GM21360 (cell line): ENCODE data around the gene C2orf78.
A peak's percentile ranks its signal among the peaks of the same experiment; 100 is the strongest.
"Not testable (repeated sequence)": the region's sequence is repeated elsewhere in the genome, so short reads cannot be mapped to it uniquely, and the experiment has no call there.

Experiments used
- ATAC-seq: cut with Tn5 transposase; IDR thresholded peaks from one replicate; pipeline ENCODE4 v1.9.1; 2021; ENCODE audit warnings: mild to moderate bottlenecking, moderate library complexity; ENCODE audit not compliant: unreplicated experiment

Gene C2orf78

DNA sequence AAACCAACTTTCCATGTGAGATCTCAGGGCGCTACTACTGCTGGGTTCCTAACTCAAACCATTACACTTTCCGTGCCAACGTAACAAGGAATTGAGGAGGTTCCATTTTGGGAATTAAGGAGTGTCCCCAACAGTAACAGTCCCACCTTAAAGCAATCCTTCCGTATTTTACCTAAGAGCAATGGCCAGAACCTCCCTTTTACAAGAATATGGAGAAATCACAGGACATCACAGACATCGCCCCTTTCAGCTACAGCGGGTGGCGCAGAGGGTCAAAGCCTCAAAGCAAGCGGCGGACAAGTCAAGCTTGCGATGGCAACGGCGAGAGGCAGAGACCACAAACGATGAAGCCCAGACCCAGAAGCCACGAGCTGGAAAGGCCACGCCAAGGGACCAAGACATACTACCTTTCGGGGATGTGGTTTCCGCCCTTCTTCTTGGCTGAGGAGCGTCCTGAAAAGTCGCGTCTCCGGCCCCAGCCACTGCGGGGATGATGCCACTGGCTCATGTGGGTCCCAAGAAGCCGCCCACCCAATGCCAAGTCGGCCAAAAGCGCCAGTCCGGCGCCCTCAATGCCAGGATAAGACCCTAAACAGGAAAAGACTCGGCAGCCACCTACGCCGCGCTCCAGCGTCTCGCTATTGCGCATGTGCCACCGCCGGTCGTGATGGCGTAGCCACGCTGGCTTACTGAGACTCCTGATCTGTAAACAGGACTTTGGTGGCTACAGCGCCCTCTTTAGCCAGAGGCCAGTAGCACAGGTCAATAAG lies 4.3 kb upstream of the C2orf78 start, which contains the start of gene DUSP11:
DUSP11 (minus strand) TSS at position 637 of the 770 bp plus-strand sequence; CDS start at position 508, 129 bp downstream.
- peak; percentile 98 for ATAC-seq

DNA sequence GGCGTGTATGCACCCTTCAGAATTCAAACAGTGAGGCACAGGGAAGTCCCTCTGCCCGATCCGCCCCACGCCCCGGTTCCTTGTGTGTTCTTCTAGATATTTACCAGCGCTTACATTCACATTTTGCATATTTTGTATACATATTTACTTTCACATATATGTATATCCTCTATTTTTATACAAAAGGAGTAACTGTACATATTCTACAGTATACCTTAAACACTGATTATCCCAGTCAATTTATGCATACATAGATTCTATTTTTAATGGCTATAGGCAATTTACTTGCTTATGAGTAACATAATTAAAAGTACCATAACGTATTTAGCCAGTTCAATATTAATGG lies 3.8 kb upstream of the C2orf78 start:
- ATAC-seq = no peak

DNA sequence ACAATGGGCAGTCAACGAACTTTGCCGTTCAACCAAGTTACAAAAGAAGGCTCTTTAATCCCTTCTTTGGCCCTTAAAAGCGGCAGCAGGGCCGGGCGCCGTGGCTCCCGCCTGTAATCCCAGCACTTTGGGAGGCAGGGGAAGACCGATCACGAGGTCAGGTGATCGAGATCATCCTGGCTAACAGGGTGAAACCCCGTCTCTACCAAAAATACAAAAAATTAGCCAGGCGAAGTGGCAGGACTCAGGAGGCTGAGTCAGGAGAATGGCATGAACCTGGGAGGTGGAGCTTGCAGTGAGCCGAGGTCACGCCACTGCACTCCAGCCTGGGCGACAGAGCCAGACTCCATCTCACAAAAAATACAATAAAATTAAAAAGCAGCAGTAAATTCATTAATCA lies 581 bp upstream of the C2orf78 start:
- ATAC-seq = not testable (repeated sequence)

DNA sequence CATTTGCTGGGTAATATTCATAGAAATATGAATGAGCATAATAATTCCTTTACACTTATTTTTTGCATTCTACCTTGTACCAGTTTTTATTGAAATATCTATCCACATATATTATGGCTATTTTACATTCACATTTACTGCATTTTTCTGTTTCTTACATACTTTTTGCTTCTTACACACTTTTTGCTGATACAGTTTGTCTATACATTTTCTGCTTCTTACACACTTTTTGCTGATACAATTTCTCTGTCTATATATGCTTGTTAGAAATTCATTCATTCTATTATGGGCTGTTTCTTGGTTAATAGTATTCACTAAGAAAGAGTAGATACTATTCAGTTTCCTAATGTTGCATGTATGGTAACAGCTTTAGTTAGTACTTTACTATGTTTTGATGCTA lies 27.9 kb downstream of the C2orf78 start:
- no peak for ATAC-seq

DNA sequence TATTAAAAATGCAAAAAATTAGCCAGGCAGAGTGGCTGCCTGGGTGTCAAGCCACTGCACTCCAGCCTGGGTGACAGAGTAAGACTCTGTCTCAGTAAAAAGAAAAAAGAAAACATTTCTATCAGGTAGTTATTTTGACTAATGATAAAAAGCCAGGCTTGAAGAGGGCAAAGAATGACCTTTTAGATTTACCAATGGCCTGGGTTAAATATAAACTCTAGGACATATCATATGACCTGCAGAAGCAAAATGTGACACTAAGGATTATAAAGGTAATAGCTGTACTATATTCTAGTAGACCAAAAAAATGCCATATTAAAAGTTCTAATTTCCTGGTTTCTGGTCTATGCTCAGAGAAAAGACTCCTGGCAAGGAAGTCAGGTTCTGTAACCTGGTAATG lies 28.7 kb downstream of the C2orf78 start:
- no peak for ATAC-seq

DNA sequence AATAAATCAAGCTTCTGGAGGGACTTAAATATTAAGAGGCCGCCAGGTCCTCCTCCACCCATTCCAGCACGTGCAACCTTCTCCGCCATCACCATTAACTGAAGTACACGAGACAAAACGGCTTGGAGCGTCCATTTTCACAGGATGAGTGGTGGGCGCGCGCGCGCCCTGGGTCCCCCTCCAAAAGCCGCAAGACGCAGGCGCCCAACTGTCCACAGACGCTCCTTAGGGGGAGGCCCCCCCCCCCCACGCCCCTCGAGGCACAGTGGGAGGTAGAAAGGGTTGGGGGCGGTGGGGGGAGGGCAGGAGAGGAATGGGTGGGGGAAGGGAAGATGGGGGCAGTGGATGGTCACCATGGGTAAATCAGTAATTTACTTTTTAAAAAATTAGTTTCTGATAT lies 34.3 kb downstream of the C2orf78 start:
- no peak for ATAC-seq

DNA sequence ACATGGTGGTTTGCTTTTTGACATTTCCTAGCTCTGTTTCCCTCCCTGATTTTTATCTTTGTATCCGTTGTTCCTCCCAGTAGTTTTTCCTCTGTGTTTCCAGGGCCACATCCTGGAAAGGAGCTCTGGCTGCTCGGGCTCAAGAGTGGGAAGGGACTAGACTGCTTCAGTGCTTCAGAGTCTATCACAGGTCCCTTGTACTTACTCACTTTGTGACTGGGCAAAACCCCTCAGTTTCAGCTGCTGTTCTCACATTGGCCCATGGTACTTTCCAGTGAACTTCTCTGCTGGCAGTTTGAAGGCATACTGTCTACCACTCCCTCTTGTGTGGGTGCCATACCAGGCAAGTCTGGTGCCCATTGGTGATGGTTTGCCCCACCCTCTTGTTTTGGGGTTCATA lies 37.2 kb downstream of the C2orf78 start:
- ATAC-seq = peak; percentile 60

DNA sequence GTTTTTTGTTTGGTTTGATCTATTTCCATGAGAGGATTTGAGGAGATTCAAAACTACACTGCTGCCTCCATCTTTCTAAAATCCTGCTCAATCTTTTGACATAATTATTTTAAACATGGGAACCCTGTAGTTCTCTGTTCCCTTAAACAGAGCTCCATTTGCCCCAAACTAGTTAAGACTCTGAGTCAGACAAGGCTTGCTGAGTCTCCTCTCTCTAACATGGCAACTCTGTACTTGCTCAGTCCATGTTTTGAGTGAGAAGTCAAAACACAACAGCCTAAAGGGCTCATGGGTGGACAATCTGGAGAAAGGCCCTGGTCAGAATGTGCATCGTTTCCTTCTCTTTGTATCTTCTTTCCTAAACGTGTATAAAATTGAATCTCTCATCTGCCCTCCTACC lies 37.7 kb downstream of the C2orf78 start:
- no peak for ATAC-seq

DNA sequence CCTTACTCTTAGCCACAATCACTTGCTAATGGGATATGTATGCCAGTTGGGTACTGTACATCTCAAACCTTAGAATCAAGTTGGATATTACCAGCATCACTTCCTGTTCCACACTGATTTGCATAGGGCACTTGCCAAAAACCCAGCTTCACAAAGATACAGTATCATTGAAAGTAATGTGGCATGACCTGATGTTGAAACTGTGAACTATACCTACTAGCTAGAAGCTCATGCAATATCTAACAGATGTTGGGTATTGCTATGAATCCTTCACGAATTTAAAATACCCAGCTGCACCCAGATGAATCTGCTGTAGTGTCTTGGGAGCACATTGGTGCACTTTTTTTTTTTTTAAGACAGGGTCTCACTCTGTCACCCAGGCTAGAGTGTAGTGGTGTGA lies 38.3 kb downstream of the C2orf78 start:
- no peak for ATAC-seq

DNA sequence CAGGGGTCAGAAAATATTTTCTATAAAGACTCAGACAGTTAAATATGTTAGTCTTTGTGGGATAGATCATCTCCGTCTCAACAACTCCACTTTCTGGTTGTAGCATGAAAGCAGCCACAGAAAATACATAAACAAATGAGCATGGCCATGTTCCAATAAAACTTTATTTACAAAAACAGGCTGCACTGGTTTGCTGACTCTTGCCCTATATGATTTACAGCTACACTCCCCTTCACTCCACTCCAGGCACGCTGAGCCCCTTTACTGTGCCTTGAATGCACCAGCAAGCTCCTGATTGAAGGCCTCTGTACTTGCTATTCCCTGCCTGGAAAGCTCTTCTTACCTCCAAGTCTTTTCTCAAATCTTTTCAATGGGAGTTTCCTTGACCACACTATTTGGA lies 39.0 kb downstream of the C2orf78 start:
- ATAC-seq = no peak

DNA sequence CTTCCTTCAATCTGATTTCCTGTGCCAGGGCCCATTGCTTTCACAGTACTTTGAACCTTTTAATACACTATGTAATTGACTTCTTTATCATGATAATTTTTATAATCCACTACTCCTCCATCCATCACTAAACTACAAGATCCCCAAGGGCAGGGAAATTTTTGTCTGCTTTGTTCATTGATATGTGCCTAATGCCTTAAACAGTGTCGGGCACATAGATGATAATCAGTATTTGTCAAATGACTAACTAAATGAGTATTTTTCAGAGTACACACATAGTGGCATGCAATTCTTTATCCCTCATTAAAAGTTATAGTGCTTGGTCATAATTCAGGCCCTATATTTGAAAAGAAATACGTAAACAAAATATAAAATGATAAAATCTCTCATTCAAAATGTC lies 39.4 kb downstream of the C2orf78 start:
- ATAC-seq = no peak

DNA sequence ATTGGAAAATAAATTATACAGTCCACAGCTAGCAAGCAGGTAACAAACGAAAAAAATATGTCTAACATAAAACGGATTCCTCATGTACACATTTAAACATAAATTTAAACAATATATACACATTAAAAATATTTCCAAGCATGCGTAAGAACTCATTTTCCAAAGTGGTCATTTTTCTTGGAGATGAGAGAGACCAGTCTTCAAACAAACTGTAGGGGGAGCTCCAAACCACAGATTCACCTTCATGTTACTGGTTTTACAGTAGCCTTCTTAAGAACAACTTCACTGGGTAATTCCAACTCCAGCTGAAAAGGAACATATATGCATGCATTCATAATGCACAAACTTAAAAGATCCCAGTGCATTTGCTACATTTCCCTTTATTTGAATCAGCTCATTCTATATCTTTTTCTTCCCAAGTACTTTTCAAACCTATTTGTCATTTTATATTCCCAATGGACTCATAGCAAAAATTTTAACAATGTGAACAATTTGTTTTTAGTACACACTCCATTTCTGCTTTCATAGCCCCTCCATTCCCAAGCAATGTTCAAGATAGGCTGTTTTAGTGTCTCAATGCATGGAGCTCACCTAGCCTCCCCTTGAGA lies 40.0 kb downstream of the C2orf78 start:
- ATAC-seq = no peak

DNA sequence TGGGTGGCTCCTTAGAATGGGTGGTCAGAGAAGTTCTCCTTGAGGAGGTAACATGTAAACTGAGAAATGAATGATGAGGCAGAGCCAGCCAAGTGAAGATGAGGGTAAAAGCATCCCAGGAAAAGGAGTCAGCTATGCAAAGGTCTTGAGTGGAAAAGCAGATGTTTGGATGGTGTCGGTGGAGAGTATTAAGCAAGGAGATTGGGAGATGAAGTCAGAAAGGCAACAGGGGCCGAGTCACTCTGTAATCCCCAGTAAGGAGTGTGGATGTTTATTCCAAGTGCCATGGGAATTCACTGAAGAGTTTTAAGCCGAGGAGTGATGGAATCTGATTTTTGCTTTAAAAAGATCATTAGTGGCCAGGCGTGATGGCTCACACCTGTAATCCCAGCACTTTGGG lies 41.4 kb downstream of the C2orf78 start:
- ATAC-seq = no peak

DNA sequence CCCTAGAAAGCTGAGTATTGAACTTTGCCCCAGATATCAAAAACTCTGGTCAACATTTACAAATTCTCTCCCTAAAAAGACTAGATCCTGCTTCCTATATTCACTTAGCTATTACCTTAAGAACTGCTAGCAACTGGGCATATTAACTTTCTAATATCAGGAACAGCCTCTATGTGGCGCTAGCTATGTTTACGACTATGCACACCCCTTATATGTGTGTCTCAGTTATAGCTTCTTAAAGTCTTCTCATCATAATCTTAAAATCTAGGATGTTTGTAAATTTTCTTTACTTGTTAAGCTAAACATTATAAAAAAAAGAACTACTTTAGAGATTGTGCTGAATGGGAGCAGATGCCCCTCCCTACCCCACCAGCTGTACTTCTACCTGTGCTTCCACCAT lies 43.0 kb downstream of the C2orf78 start:
- ATAC-seq = no peak

DNA sequence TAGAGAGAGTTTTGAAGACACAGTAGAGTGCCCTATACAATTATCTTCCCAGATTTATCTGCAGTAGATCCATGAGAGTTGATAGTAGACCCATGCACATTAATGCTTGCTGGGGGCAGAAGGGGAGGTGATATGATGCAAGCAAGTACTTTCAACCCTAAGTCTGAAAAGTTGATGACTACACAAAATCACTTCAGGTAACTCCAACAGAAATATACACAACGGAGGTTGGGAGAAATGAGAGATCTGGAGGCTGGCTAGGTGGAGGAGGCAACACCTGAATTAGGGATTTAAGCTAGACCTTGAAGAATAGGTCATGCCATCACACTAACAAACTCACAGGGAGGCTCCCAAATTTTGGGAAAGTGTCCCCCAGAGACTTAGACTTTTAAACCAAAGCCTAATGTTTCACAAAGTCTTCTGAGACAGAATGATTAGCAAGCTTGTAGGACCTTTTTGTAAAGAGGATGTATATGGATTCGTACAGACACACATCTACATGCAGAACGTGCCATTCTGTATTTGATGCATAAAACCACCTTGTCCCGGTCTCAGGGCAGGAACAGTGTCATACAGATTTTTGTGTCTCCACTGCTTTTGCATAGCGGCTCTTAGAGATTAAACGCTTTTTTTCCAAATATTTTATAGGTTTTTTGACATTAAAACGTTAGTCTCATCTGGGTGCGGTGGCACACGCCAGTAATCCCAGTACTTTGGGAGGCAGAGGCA lies 43.8 kb downstream of the C2orf78 start:
- no peak for ATAC-seq

DNA sequence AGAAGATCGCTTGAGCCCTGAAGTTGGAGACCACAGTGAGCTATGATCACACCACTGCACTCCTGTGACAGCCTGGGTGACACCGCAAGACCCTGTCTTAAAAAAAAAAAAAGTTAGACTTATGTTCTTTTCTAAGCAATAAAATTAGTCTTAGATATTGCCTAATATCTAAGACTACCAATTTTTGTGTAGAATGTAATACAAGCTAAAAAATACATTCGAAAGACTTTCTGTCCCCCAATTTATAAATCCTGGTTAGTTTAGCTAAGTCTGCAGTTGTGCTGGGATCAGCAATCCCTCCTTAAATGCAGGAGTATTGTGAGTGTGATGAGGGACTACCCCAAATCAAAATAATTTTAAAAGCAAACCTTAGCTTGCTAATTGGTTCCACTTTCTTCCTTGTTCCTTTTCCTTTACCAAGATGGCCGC lies 44.4 kb downstream of the C2orf78 start:
- ATAC-seq = no peak

DNA sequence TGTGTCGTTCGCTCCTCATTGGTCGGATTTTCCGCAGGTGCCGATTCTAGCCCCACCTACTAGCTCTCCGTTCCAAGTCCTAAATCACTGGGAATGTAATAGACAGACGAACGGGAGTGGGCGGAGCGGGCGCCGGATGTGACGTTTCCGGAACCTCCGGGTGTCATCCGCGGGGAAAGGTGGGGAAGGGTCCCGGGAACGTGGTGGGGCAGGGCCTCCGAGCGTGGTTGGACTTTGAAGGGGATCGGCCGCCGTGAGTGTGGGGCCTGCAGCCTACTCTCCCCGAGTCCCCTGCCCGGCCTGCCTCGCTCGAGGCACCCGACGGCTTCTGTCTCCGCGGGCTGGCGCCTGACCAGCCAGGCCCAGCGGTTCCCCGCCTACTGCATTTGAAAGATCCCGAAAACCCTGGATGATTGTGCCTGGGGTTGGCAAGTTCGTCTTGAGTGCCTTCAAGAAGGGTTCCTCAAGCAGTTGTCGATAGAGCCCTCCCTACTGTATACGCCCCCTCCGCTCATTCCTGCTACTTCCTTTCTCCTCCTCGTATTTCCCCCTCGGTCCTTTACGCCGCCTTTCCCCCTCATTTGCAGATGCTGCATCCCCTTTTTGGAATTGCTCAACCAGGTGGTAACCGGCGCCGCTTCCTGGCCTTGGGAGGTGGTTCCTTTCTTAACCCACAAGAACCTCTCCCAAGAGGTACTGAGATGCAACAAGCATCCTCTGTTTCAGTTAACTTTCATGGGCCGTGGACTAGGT lies 45.0 kb downstream of the C2orf78 start, which contains the start of gene STAMBP:
STAMBP (plus strand) TSS at position 144 of the 753 bp plus-strand sequence. CDS start 1,896 bp downstream, outside the sequence.
- peak; percentile 78 for ATAC-seq

DNA sequence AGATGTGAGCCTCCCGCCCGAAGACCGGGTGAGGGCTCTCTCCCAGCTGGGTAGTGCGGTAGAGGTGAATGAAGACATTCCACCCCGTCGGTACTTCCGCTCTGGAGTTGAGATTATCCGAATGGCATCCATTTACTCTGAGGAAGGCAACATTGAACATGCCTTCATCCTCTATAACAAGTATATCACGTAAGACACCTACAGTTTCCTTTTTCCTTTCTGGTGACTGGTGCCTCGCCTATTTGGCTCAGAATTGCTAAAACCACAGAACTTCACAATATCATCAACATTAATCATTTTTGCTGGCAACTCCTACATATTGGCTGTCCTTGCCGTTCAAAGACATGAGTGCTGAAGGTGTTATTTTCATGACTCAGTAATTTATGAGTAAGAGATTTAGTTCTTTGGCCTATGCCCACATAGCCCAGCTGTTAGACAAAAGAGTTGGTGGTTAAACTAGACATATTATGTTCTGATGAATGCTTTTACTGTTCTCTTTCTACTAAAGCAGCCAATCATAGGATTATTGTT lies 47.0 kb downstream of the C2orf78 start:
- no peak for ATAC-seq

DNA sequence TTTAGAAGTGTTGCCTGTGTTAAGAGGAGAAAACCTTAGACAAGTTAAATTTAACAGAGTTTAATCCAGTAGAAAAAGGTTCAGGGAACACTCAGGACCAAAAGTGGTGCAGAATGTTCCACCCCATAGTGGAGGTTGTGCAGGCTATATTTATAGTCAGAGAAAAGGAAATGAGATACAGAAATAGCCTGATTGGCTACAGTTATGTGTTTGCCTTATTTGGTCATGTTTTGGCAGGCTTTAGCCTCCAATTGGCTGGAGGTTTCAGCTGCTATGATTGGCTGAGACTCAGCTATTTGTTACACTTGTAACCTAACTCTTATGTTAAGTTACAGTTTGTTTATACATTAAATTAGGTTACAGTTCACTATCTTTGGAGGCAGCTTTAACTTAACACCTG lies 48.9 kb downstream of the C2orf78 start:
- ATAC-seq = no peak

DNA sequence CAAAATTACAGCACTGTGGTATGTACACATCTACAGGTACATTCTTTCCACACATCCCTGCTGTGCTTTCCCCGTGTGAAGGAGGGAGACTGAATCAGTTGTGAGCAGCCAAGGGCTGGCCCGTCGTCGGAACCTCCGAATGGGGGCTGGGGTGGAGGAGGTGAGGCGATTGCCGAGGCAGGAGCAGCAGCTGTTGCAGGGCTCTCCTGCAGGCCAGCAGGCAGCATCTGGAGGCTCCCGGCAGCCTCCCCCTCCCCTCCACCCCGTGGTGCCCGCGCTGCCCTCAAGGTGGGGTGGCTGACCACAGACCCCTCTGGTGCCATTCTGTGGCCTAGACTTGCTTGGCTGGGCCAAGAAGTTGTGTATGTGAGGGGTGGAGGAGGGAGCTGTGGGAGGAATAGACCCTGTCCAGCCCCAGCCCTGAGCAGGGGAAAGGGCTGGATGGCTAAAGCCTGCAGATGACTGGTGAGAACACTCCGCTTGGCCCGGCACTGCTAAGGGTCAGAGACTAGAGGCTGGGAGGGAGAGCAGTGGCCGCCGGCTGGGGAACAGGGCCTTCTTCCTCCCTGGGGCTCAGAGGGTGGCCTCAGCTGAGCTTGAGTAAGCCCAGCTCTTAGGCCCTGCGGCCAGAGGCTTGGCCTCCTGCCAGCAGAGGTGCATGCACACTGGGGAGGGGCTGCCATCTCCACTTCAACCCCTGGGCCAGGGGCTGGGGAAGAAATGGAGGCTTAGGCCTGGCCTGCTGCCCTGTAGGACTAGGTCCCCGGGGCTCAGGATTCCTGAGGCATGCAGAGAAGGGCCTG lies 52.4 kb downstream of the C2orf78 start:
- no peak for ATAC-seq
